ENCODE results near the gene KRTAP22-2. TPM values are rescaled to one million over a fixed set of nuclear protein-coding genes. Genes with fewer than 3 reads are reported as not detected.

KRTAP22-2 gene
- total RNA-seq, 1 donor from 2014 or later, result not detected

GRCh38 chr21:30598802-30599201 lies 8.6 kb upstream of the KRTAP22-2 start, which contains the start of gene KRTAP6-2:
Gene KRTAP6-2, minus strand, starts transcription at chr21:30598902. Its CDS starts 28 bp downstream, at chr21:30598874.
- H2AFZ ChIP-seq (ENCODE audit: low read depth, low read length), result no peak within 1 kb of the TSS
- no peaks in the 10 kb centered on the region for H4K20me1 ChIP-seq (ENCODE audit: insufficient read depth, low read length)
- TF ChIP-seq EZH2 (IDR thresholded peaks at IDR 0.05; ENCODE audit: insufficient read depth, low read length), result no peak
- no peak for TF ChIP-seq CTCF (IDR thresholded peaks at IDR 0.05; ENCODE audit: insufficient read depth, low read depth, low read length)
- H3K4me1 ChIP-seq (ENCODE audit: insufficient read depth, low read length), result no peaks in the 10 kb centered on the region
- H3K27ac Mint-ChIP-seq (ENCODE audit: unreplicated experiment), result no peak within 1 kb of the TSS
- DNase-seq (ENCODE audit: low read depth) (no peak), FAIRE-seq (no peak)
- no peaks in the 10 kb centered on the region for H3K36me3 ChIP-seq (ENCODE audit: insufficient read depth, low read length)
- no peak within 1 kb of the TSS for H3K27ac ChIP-seq (ENCODE audit: low read depth, low read length)
- no peaks in the 10 kb centered on the region for H3K27me3 Mint-ChIP-seq (ENCODE audit: low read depth, unreplicated experiment)
- H3K9me3 ChIP-seq (ENCODE audit: insufficient read depth, low read depth, low read length), result peaks cover 6% of the 10 kb centered on the region
- no peaks in the 10 kb centered on the region for H3K27me3 ChIP-seq (ENCODE audit: insufficient read depth, low read length)
- no peak within 1 kb of the TSS for H3K4me3 Mint-ChIP-seq (ENCODE audit: unreplicated experiment)
- H3K4me2 ChIP-seq (ENCODE audit: low read length), result no peak within 1 kb of the TSS
- no peaks in the 10 kb centered on the region for H3K9me3 Mint-ChIP-seq (ENCODE audit: unreplicated experiment)
- no peak within 1 kb of the TSS for H3K9ac ChIP-seq (ENCODE audit: low read length)
- no peaks in the 10 kb centered on the region for H3K79me2 ChIP-seq (ENCODE audit: insufficient read depth, low read length)
- no peaks in the 10 kb centered on the region for H3K4me1 Mint-ChIP-seq (ENCODE audit: low read depth, unreplicated experiment)
- H3K4me3 ChIP-seq (ENCODE audit: insufficient read depth, low read depth, low read length), result no peak within 1 kb of the TSS
- no peaks in the 10 kb centered on the region for H3K36me3 Mint-ChIP-seq (ENCODE audit: low read depth, unreplicated experiment)

GRCh38 chr21:30592140-30592539 lies 1.9 kb upstream of the KRTAP22-2 start, which contains the start of gene KRTAP6-3:
Gene KRTAP6-3, plus strand, starts transcription at chr21:30592440. Its CDS starts 6 bp downstream, at chr21:30592446.
- Histone ChIP-seq H3K9me3 (ENCODE audit: insufficient read depth, low read depth, low read length) (peaks cover 3% of the 10 kb centered on the region), H3K27ac (ENCODE audit: low read depth, low read length) (no peak within 1 kb of the TSS), H3K79me2 (ENCODE audit: insufficient read depth, low read length) (no peaks in the 10 kb centered on the region), H2AFZ (ENCODE audit: low read depth, low read length) (no peak within 1 kb of the TSS), H3K4me3 (ENCODE audit: insufficient read depth, low read depth, low read length) (no peak within 1 kb of the TSS), H3K4me1 (ENCODE audit: insufficient read depth, low read length) (no peaks in the 10 kb centered on the region), H3K4me2 (ENCODE audit: low read length) (no peak within 1 kb of the TSS), H3K9ac (ENCODE audit: low read length) (no peak within 1 kb of the TSS), H3K36me3 (ENCODE audit: insufficient read depth, low read length) (no peaks in the 10 kb centered on the region), H4K20me1 (ENCODE audit: insufficient read depth, low read length) (no peaks in the 10 kb centered on the region), H3K27me3 (ENCODE audit: insufficient read depth, low read length) (no peaks in the 10 kb centered on the region)
- DNase-seq (ENCODE audit: low read depth) (no peak), FAIRE-seq (no peak)
- Mint-ChIP-seq H3K4me1 (ENCODE audit: low read depth, unreplicated experiment) (no peaks in the 10 kb centered on the region), H3K36me3 (ENCODE audit: low read depth, unreplicated experiment) (no peaks in the 10 kb centered on the region), H3K9me3 (ENCODE audit: unreplicated experiment) (no peaks in the 10 kb centered on the region), H3K27ac (ENCODE audit: unreplicated experiment) (no peak within 1 kb of the TSS), H3K4me3 (ENCODE audit: unreplicated experiment) (no peak within 1 kb of the TSS), H3K27me3 (ENCODE audit: low read depth, unreplicated experiment) (no peaks in the 10 kb centered on the region)
- no peak for TF ChIP-seq EZH2 (IDR thresholded peaks at IDR 0.05; ENCODE audit: insufficient read depth, low read length)
- no peak for TF ChIP-seq CTCF (IDR thresholded peaks at IDR 0.05; ENCODE audit: insufficient read depth, low read depth, low read length)

GRCh38 chr21:30582870-30583269 lies 7.3 kb downstream of the KRTAP22-2 start:
- Histone ChIP-seq H3K79me2 (ENCODE audit: insufficient read depth, low read length) (no peaks in the 10 kb centered on the region), H3K27me3 (ENCODE audit: insufficient read depth, low read length) (no peaks in the 10 kb centered on the region), H3K9ac (ENCODE audit: low read length) (no peak overlapping the region), H3K36me3 (ENCODE audit: insufficient read depth, low read length) (no peaks in the 10 kb centered on the region), H3K27ac (ENCODE audit: low read depth, low read length) (no peak overlapping the region), H3K4me3 (ENCODE audit: insufficient read depth, low read depth, low read length) (no peak overlapping the region), H4K20me1 (ENCODE audit: insufficient read depth, low read length) (no peaks in the 10 kb centered on the region), H3K9me3 (ENCODE audit: insufficient read depth, low read depth, low read length) (peaks cover 5% of the 10 kb centered on the region), H2AFZ (ENCODE audit: low read depth, low read length) (no peak overlapping the region), H3K4me2 (ENCODE audit: low read length) (no peak overlapping the region), H3K4me1 (ENCODE audit: insufficient read depth, low read length) (no peaks in the 10 kb centered on the region)
- TF ChIP-seq CTCF (IDR thresholded peaks at IDR 0.05; ENCODE audit: insufficient read depth, low read depth, low read length) (no peak), EZH2 (IDR thresholded peaks at IDR 0.05; ENCODE audit: insufficient read depth, low read length) (no peak)
- Mint-ChIP-seq H3K9me3 (ENCODE audit: unreplicated experiment) (no peaks in the 10 kb centered on the region), H3K27me3 (ENCODE audit: low read depth, unreplicated experiment) (no peaks in the 10 kb centered on the region), H3K4me1 (ENCODE audit: low read depth, unreplicated experiment) (peaks cover 4% of the 10 kb centered on the region), H3K4me3 (ENCODE audit: unreplicated experiment) (no peak overlapping the region), H3K27ac (ENCODE audit: unreplicated experiment) (no peak overlapping the region), H3K36me3 (ENCODE audit: low read depth, unreplicated experiment) (no peaks in the 10 kb centered on the region)
- DNase-seq (ENCODE audit: low read depth) (no peak), FAIRE-seq (no peak)
